ENCODE data around the gene PTGDR2.

- TF ChIP-seq, protein P1, sequence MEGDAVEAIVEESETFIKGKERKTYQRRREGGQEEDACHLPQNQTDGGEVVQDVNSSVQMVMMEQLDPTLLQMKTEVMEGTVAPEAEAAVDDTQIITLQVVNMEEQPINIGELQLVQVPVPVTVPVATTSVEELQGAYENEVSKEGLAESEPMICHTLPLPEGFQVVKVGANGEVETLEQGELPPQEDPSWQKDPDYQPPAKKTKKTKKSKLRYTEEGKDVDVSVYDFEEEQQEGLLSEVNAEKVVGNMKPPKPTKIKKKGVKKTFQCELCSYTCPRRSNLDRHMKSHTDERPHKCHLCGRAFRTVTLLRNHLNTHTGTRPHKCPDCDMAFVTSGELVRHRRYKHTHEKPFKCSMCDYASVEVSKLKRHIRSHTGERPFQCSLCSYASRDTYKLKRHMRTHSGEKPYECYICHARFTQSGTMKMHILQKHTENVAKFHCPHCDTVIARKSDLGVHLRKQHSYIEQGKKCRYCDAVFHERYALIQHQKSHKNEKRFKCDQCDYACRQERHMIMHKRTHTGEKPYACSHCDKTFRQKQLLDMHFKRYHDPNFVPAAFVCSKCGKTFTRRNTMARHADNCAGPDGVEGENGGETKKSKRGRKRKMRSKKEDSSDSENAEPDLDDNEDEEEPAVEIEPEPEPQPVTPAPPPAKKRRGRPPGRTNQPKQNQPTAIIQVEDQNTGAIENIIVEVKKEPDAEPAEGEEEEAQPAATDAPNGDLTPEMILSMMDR (IDR thresholded peaks at IDR 0.05; ENCODE audit: insufficient read depth, low read length), result no peak
- TF ChIP-seq, protein P2, sequence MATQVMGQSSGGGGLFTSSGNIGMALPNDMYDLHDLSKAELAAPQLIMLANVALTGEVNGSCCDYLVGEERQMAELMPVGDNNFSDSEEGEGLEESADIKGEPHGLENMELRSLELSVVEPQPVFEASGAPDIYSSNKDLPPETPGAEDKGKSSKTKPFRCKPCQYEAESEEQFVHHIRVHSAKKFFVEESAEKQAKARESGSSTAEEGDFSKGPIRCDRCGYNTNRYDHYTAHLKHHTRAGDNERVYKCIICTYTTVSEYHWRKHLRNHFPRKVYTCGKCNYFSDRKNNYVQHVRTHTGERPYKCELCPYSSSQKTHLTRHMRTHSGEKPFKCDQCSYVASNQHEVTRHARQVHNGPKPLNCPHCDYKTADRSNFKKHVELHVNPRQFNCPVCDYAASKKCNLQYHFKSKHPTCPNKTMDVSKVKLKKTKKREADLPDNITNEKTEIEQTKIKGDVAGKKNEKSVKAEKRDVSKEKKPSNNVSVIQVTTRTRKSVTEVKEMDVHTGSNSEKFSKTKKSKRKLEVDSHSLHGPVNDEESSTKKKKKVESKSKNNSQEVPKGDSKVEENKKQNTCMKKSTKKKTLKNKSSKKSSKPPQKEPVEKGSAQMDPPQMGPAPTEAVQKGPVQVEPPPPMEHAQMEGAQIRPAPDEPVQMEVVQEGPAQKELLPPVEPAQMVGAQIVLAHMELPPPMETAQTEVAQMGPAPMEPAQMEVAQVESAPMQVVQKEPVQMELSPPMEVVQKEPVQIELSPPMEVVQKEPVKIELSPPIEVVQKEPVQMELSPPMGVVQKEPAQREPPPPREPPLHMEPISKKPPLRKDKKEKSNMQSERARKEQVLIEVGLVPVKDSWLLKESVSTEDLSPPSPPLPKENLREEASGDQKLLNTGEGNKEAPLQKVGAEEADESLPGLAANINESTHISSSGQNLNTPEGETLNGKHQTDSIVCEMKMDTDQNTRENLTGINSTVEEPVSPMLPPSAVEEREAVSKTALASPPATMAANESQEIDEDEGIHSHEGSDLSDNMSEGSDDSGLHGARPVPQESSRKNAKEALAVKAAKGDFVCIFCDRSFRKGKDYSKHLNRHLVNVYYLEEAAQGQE (IDR thresholded peaks at IDR 0.05; ENCODE audit: insufficient replicate concordance, low read depth), result no peak
- no peak for TF ChIP-seq POLR2AphosphoS5 (IDR thresholded peaks at IDR 0.05; ENCODE audit: low read depth)
Observed at GRCh38 chr11:60851327-60852104, 4.2 kb downstream of the PTGDR2 start.

Data from HL-60 (cell line).